Neural progenitor cell (in vitro differentiated cells): Measurements from ENCODE around the gene ANO8. TPM values are rescaled to one million over a fixed set of nuclear protein-coding genes. Genes with fewer than 3 reads are reported as not detected.
A peak's percentile ranks its signal among the peaks of the same experiment; 100 is the strongest.

Experiments used
- DNase-seq: peaks from one replicate; pipeline ENCODE4 v3.0.0-alpha.2; 2016; ENCODE audit warnings: low spot score
- H2AFZ ChIP-seq: fragments of 200-600 bp; sonication (generic); replicated peaks from 2 replicates; pipeline ENCODE4 v1.6.1; 2016; ENCODE audit warnings: antibody characterized with exemption
- H3F3A ChIP-seq: fragments of 200-600 bp; sonication (generic); 2 replicates; pipeline ENCODE4 v1.6.1; 2016; ENCODE audit warnings: antibody characterized with exemption, low read depth
- H3K27ac ChIP-seq: fragments of 200-600 bp; sonication (generic); 2 replicates; pipeline ENCODE4 v1.5.1; 2016; ENCODE audit warnings: mild to moderate bottlenecking
- H3K27me3 ChIP-seq: fragments of 200-600 bp; sonication (generic); 2 replicates; pipeline ENCODE4 v1.6.1; 2016; ENCODE audit warnings: mild to moderate bottlenecking, moderate library complexity
- H3K36me3 ChIP-seq: fragments of 200-600 bp; sonication (generic); 2 replicates; pipeline ENCODE4 v1.5.1; 2016
- H3K4me1 ChIP-seq: fragments of 200-600 bp; sonication (generic); 2 replicates; pipeline ENCODE4 v1.6.1; 2016; ENCODE audit warnings: mixed run types
- H3K4me2 ChIP-seq: fragments of 200-600 bp; sonication (generic); 2 replicates; pipeline ENCODE4 v1.6.1; 2016
- H3K4me3 ChIP-seq: fragments of 200-600 bp; sonication (generic); 2 replicates; pipeline ENCODE4 v1.5.1; 2016
- H3K79me2 ChIP-seq: fragments of 200-600 bp; sonication (generic); 2 replicates; pipeline ENCODE4 v1.6.1; 2016; ENCODE audit warnings: low read depth
- H3K9ac ChIP-seq: fragments of 200-600 bp; sonication (generic); 2 replicates; pipeline ENCODE4 v1.6.1; 2016
- H3K9me3 ChIP-seq: fragments of 200-600 bp; sonication (generic); 2 replicates; pipeline ENCODE4 v1.5.1; 2016; ENCODE audit warnings: low read depth
- H4K20me1 ChIP-seq: fragments of 200-600 bp; sonication (generic); 2 replicates; pipeline ENCODE4 v1.6.1; 2016; ENCODE audit warnings: low read depth
- H3K27ac Mint-ChIP-seq: 3 replicates; pipeline ENCODE4 v1.8.0; 2021; ENCODE audit warnings: mixed read lengths
- H3K27me3 Mint-ChIP-seq: 2 replicates; pipeline ENCODE4 v1.8.0; 2022; ENCODE audit warnings: low read depth, mild to moderate bottlenecking, inconsistent platforms, moderate library complexity, mixed read lengths; ENCODE audit not compliant: insufficient read depth
- H3K36me3 Mint-ChIP-seq: 3 replicates; pipeline ENCODE4 v1.8.0; 2021; ENCODE audit warnings: mixed read lengths
- H3K4me1 Mint-ChIP-seq: 3 replicates; pipeline ENCODE4 v1.8.0; 2021; ENCODE audit warnings: mixed read lengths
- H3K4me3 Mint-ChIP-seq: 3 replicates; pipeline ENCODE4 v1.8.0; 2021; ENCODE audit warnings: mild to moderate bottlenecking, moderate library complexity, mixed read lengths
- H3K9me3 Mint-ChIP-seq: 3 replicates; pipeline ENCODE4 v1.8.0; 2020; ENCODE audit warnings: mixed read lengths
- EZH2 ChIP-seq: fragments of 200-600 bp; sonication (generic); IDR thresholded peaks from 2 replicates; pipeline ENCODE4 v1.6.1; 2017; ENCODE audit warnings: antibody characterized with exemption, mild to moderate bottlenecking, moderate library complexity
- EZH2phosphoT487 ChIP-seq: fragments of 200-600 bp; sonication (generic); IDR thresholded peaks from 2 replicates; pipeline ENCODE4 v1.6.1; 2017; ENCODE audit warnings: antibody characterized with exemption
- total RNA-seq: library from RNA; depleted of rRNA; stranded (reverse); fragments of >200 nt; gene quantifications from 2 replicates; pipeline ENCODE4 v1.2.3, GENCODE V29; 2015; ENCODE audit warnings: low replicate concordance
- TF ChIP-seq, protein P1 (sequence below): fragments of 200-600 bp; sonication (generic); IDR thresholded peaks from 2 replicates; pipeline ENCODE4 v1.5.1; 2017; ENCODE audit warnings: antibody characterized with exemption, mild to moderate bottlenecking

Gene ANO8
- total RNA-seq, 1 donor from 2014 or later = 11.4 TPM

DNA sequence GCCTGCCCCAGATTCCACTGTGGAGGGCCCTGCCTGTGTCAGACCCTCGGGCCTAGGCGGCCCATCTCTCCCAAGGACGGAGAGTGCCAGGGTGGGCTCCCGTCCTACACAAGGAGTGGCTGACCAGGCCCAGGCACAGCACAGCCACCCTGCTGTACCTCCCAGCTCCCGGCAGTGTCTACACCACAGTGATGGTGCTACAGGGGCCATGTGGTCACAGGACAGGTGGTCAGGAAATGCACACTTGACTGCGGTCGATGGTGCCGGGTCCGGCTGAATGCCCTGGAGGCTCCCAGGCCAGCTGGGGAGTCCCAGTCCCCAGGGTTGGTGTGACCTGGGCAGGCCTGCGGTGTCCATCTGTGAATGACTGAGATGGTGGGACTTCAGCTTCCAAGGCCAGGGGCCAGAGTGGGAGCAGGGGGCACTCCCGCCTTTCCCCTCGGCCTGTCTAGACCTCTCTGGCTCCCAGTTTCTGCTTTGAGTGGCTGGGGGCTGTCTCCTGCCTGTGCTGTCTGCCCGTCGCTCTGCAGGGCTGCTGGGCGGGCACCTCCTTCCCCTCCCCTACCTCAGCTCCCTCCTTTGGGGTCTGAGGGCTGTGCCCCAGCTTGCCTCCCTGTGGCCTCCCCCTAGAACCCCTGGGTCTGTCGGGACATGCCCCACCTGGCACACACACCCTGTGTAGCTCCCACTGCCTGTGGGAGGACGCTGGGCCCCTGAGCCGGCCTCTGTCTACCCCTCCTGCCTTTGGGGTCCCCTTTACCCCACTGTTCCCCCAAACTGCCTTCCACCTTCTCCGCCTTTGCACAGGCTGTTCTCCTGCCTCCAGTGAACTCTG is 12.8 kb downstream of the ANO8 start:
- no peak overlapping the region for H3K4me3 ChIP-seq
- H3K36me3 ChIP-seq = no peaks in the 10 kb centered on the region
- no peak for DNase-seq
- H2AFZ ChIP-seq = no peak overlapping the region
- peaks cover 9% of the 10 kb centered on the region for H3K4me1 ChIP-seq
- no peak for TF ChIP-seq EZH2
- TF ChIP-seq, protein P1, sequence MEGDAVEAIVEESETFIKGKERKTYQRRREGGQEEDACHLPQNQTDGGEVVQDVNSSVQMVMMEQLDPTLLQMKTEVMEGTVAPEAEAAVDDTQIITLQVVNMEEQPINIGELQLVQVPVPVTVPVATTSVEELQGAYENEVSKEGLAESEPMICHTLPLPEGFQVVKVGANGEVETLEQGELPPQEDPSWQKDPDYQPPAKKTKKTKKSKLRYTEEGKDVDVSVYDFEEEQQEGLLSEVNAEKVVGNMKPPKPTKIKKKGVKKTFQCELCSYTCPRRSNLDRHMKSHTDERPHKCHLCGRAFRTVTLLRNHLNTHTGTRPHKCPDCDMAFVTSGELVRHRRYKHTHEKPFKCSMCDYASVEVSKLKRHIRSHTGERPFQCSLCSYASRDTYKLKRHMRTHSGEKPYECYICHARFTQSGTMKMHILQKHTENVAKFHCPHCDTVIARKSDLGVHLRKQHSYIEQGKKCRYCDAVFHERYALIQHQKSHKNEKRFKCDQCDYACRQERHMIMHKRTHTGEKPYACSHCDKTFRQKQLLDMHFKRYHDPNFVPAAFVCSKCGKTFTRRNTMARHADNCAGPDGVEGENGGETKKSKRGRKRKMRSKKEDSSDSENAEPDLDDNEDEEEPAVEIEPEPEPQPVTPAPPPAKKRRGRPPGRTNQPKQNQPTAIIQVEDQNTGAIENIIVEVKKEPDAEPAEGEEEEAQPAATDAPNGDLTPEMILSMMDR = no peak
- TF ChIP-seq EZH2phosphoT487 = no peak
- no peaks in the 10 kb centered on the region for H3K79me2 ChIP-seq
- peaks cover 18% of the 10 kb centered on the region for H3F3A ChIP-seq
- no peaks in the 10 kb centered on the region for H3K27me3 ChIP-seq
- H3K9me3 ChIP-seq = no peaks in the 10 kb centered on the region
- no peak overlapping the region for H3K9ac ChIP-seq
- peak overlapping the region; percentile 27 for H3K27ac ChIP-seq
- H3K36me3 Mint-ChIP-seq = peaks cover 3% of the 10 kb centered on the region
- peaks cover 6% of the 10 kb centered on the region for H4K20me1 ChIP-seq
- no peaks in the 10 kb centered on the region for H3K4me1 Mint-ChIP-seq
- H3K27me3 Mint-ChIP-seq = peaks cover 4% of the 10 kb centered on the region
- H3K9me3 Mint-ChIP-seq = no peaks in the 10 kb centered on the region
- H3K4me2 ChIP-seq = no peak overlapping the region
- H3K27ac Mint-ChIP-seq = peak overlapping the region; percentile 74
- peak overlapping the region; percentile 48 for H3K4me3 Mint-ChIP-seq

DNA sequence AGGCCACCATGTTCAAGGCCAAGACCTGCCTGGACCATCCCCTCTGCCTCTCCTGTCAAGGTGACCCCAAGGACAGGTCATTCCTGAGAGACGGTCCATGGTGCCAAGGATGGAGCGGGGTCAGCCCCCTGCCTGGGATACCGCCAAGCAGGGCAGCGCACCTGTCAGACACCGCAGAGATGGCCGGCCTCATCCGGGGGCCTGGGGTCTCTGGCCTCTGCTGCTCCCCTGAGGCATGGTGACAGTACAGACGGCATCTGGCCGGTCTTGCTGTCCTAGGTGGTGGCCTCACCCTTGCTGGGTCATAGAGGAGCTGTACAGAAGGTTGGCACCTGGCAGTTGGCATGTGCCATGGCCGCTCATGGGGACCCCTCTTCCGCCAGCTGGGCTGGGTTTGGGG is 14.2 kb downstream of the ANO8 start:
- H3K4me1 Mint-ChIP-seq = no peaks in the 10 kb centered on the region
- no peak overlapping the region for H3K9ac ChIP-seq
- no peak overlapping the region for H3K27ac ChIP-seq
- TF ChIP-seq EZH2phosphoT487 = no peak
- TF ChIP-seq, protein P1 = no peak
- no peak for TF ChIP-seq EZH2
- peaks cover 10% of the 10 kb centered on the region for H3K36me3 Mint-ChIP-seq
- H3K4me2 ChIP-seq = no peak overlapping the region
- no peaks in the 10 kb centered on the region for H3K36me3 ChIP-seq
- H3K79me2 ChIP-seq = no peaks in the 10 kb centered on the region
- DNase-seq = no peak
- H3K9me3 ChIP-seq = no peaks in the 10 kb centered on the region
- no peaks in the 10 kb centered on the region for H3K4me1 ChIP-seq
- H3K9me3 Mint-ChIP-seq = no peaks in the 10 kb centered on the region
- H3K4me3 Mint-ChIP-seq = no peak overlapping the region
- H3K4me3 ChIP-seq = no peak overlapping the region
- peaks cover 7% of the 10 kb centered on the region for H3F3A ChIP-seq
- H2AFZ ChIP-seq = no peak overlapping the region
- no peaks in the 10 kb centered on the region for H3K27me3 ChIP-seq
- H4K20me1 ChIP-seq = peaks cover 6% of the 10 kb centered on the region
- no peak overlapping the region for H3K27ac Mint-ChIP-seq
- H3K27me3 Mint-ChIP-seq = peaks cover 4% of the 10 kb centered on the region

DNA sequence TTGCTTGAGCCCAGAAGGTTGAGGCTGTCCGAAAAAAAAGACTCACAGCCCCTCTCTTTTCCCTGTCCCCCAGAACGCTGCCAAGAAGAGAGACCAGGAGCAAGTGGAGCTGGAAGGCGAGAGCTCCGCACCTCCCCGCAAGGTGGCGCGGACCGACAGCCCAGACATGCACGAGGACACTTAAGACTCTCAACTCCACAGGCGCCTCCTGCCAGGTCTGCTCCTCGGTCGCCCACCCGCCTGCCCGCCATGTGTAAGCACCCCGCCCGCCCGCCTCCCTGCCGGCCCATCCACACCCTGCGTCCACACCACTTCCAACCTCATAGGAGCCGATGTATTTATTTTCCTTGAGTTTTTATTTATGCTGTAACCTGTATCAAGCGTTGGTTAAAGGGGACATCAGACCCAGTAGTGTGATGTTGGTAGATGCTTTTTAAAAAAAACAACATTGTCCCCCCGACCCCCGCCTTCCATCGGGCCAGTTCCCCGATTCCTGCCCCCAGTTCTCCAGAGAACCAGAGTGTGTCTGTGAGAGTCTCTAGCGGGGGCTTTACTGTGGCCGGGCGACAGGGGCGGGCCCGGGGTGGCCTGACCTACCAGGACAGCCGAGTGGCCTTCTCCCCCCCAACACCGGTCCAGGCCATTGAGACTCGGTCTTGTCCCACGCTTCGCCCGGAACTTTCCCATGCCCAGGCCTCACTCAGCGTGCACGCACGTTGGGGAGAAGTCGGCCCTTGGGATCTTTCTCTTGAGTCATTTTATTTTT is 15.0 kb downstream of the ANO8 start:
- DNase-seq = no peak
- Mint-ChIP-seq H3K4me1 (no peaks in the 10 kb centered on the region), H3K27me3 (peaks cover 4% of the 10 kb centered on the region), H3K4me3 (no peak overlapping the region), H3K27ac (peak overlapping the region; percentile 40), H3K9me3 (no peaks in the 10 kb centered on the region), H3K36me3 (peaks cover 12% of the 10 kb centered on the region)
- H3K27me3 ChIP-seq = no peaks in the 10 kb centered on the region
- H3K9me3 ChIP-seq = no peaks in the 10 kb centered on the region
- no peak overlapping the region for H3K9ac ChIP-seq
- no peaks in the 10 kb centered on the region for H3K36me3 ChIP-seq
- H3K27ac ChIP-seq = no peak overlapping the region
- no peak overlapping the region for H3K4me2 ChIP-seq
- TF ChIP-seq EZH2 = no peak
- TF ChIP-seq, protein P1 = no peak
- no peak for TF ChIP-seq EZH2phosphoT487
- H3K4me3 ChIP-seq = no peak overlapping the region
- peaks cover 7% of the 10 kb centered on the region for H3F3A ChIP-seq
- peaks cover 6% of the 10 kb centered on the region for H4K20me1 ChIP-seq
- H2AFZ ChIP-seq = no peak overlapping the region
- H3K4me1 ChIP-seq = no peaks in the 10 kb centered on the region
- no peaks in the 10 kb centered on the region for H3K79me2 ChIP-seq
